Measurements from ENCODE around the gene SLC36A4.

SLC36A4 gene

DNA sequence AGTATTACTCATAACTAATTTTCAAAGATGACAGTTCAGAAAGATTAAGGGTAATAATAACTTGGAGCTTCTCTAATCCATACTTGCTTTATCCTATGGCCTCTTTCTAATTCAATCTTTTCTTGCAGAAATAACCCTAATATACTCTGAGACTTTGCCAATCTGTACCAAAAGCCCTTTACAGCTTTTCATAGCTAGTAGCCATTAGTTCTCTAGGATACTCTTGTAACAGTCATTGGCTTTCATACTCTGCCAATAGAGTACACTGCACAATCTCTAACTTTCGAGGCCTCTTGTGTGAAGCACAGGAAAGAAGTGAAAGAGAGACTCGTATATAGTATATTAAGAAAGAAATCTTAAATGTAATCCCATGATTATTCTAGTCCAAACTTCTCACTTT, 38.1 kb downstream of the SLC36A4 start:
- H3K36me3 ChIP-seq (ENCODE audit: control insufficient read depth, insufficient read depth, low read length), result no peaks in the 10 kb centered on the region
- no peak overlapping the region for H3K27ac ChIP-seq (ENCODE audit: low read depth, low read length)
- no peak overlapping the region for H2BK15ac ChIP-seq (replicated peaks; ENCODE audit: low read depth)
- no peaks in the 10 kb centered on the region for H3K79me2 ChIP-seq (ENCODE audit: control insufficient read depth, insufficient read depth, low read length)
- H3K4me2 ChIP-seq (ENCODE audit: low read length), result no peak overlapping the region
- H4K5ac ChIP-seq (ENCODE audit: low read length), result no peak overlapping the region
- WGBS (ENCODE audit: extremely low coverage, insufficient coverage, low lambda C conversion rate), result no CpG with 5 or more reads among the region's 2 CpGs
- no peak overlapping the region for H3K56ac ChIP-seq (ENCODE audit: low read length)
- no peak overlapping the region for H3K9ac ChIP-seq (ENCODE audit: low read length)
- no peak overlapping the region for H2BK5ac ChIP-seq (ENCODE audit: low read length)
- H2AK5ac ChIP-seq (ENCODE audit: low read length), result no peak overlapping the region
- H3K79me1 ChIP-seq (ENCODE audit: low read length), result no peaks in the 10 kb centered on the region
- H2BK120ac ChIP-seq (ENCODE audit: low read depth, low read length), result no peak overlapping the region
- H3K27me3 ChIP-seq (ENCODE audit: insufficient read depth, low read length, poor library complexity), result no peaks in the 10 kb centered on the region
- no peaks in the 10 kb centered on the region for H3K4me1 ChIP-seq (ENCODE audit: control insufficient read depth, low read depth, low read length)
- no peak overlapping the region for H3K23ac ChIP-seq (ENCODE audit: low read length)
- H3K4ac ChIP-seq (ENCODE audit: low read depth, low read length), result no peak overlapping the region
- no peak overlapping the region for H3K18ac ChIP-seq (ENCODE audit: low read length)
- no peak overlapping the region for H4K8ac ChIP-seq (ENCODE audit: low read depth, low read length)
- no peak for DNase-seq
- no peak overlapping the region for H3K4me3 ChIP-seq (ENCODE audit: low read length)

DNA sequence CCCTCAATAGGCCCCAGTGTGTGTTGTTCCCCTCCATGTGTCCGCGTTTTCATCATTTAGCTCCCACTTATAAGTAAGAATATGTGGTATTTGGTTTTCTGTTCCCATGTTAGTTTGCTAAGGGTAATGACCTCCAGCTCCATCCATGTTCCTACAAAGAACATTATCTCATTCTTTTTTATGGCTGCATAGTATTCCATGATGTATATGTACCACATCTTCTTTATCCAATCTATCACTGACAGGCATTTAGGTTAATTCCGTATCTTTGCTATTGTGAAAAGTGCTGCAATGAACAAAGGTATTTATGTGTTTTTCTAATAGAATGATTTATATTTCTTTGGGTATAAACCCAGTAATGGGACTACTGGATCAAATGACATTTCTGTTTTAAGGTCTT, 42.1 kb downstream of the SLC36A4 start:
- H3K4me3 ChIP-seq (ENCODE audit: low read length), result no peak overlapping the region
- no peak overlapping the region for H3K4ac ChIP-seq (ENCODE audit: low read depth, low read length)
- no peak overlapping the region for H3K27ac ChIP-seq (ENCODE audit: low read depth, low read length)
- no peak overlapping the region for H2BK15ac ChIP-seq (replicated peaks; ENCODE audit: low read depth)
- no peak overlapping the region for H2AK5ac ChIP-seq (ENCODE audit: low read length)
- H3K23ac ChIP-seq (ENCODE audit: low read length), result no peak overlapping the region
- no peak overlapping the region for H4K5ac ChIP-seq (ENCODE audit: low read length)
- H2BK5ac ChIP-seq (ENCODE audit: low read length), result no peak overlapping the region
- no peak overlapping the region for H3K9ac ChIP-seq (ENCODE audit: low read length)
- no peaks in the 10 kb centered on the region for H3K36me3 ChIP-seq (ENCODE audit: control insufficient read depth, insufficient read depth, low read length)
- H3K56ac ChIP-seq (ENCODE audit: low read length), result no peak overlapping the region
- DNase-seq, result no peak
- no CpG with 5 or more reads among the region's 3 CpGs for WGBS (ENCODE audit: extremely low coverage, insufficient coverage, low lambda C conversion rate)
- H3K79me2 ChIP-seq (ENCODE audit: control insufficient read depth, insufficient read depth, low read length), result no peaks in the 10 kb centered on the region
- H2BK120ac ChIP-seq (ENCODE audit: low read depth, low read length), result no peak overlapping the region
- H3K79me1 ChIP-seq (ENCODE audit: low read length), result no peaks in the 10 kb centered on the region
- no peaks in the 10 kb centered on the region for H3K4me1 ChIP-seq (ENCODE audit: control insufficient read depth, low read depth, low read length)
- H3K18ac ChIP-seq (ENCODE audit: low read length), result no peak overlapping the region
- no peak overlapping the region for H4K8ac ChIP-seq (ENCODE audit: low read depth, low read length)
- H3K4me2 ChIP-seq (ENCODE audit: low read length), result no peak overlapping the region
- H3K27me3 ChIP-seq (ENCODE audit: insufficient read depth, low read length, poor library complexity), result no peaks in the 10 kb centered on the region

DNA sequence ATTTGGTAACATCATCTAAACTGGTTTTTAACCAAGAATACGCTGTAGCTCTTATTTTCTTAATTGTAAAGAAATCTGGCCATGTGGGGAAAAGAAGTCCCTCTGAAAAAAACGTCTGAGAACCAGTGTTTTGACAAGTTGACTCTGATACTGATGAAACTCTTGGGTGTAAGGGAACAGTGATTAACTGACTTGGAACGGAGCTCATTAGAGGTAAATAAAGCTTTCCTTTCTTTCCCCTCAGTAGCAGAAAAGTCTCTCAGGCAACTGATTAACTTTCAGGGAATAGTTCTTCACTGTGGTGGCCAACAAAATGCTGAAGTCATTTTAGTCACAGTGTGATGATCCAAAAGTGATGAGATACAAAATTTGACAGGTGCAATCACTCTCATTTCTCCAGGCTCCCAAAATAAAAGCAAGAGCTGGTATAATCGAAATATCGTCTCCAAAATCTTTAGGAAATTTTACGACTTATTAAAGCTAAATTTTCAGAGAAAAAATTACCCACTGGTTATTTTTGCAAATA, 52.3 kb downstream of the SLC36A4 start:
- no peak overlapping the region for H4K5ac ChIP-seq (ENCODE audit: low read length)
- no peak overlapping the region for H3K56ac ChIP-seq (ENCODE audit: low read length)
- no peaks in the 10 kb centered on the region for H3K36me3 ChIP-seq (ENCODE audit: control insufficient read depth, insufficient read depth, low read length)
- H3K27me3 ChIP-seq (ENCODE audit: insufficient read depth, low read length, poor library complexity), result no peaks in the 10 kb centered on the region
- no peak overlapping the region for H4K8ac ChIP-seq (ENCODE audit: low read depth, low read length)
- no peak overlapping the region for H2BK15ac ChIP-seq (replicated peaks; ENCODE audit: low read depth)
- no CpG with 5 or more reads among the region's 6 CpGs for WGBS (ENCODE audit: extremely low coverage, insufficient coverage, low lambda C conversion rate)
- no peak overlapping the region for H3K9ac ChIP-seq (ENCODE audit: low read length)
- no peak overlapping the region for H3K27ac ChIP-seq (ENCODE audit: low read depth, low read length)
- no peak overlapping the region for H2AK5ac ChIP-seq (ENCODE audit: low read length)
- no peaks in the 10 kb centered on the region for H3K79me1 ChIP-seq (ENCODE audit: low read length)
- DNase-seq, result no peak
- H3K4ac ChIP-seq (ENCODE audit: low read depth, low read length), result no peak overlapping the region
- no peak overlapping the region for H3K4me2 ChIP-seq (ENCODE audit: low read length)
- H3K4me3 ChIP-seq (ENCODE audit: low read length), result no peak overlapping the region
- no peaks in the 10 kb centered on the region for H3K79me2 ChIP-seq (ENCODE audit: control insufficient read depth, insufficient read depth, low read length)
- H2BK120ac ChIP-seq (ENCODE audit: low read depth, low read length), result no peak overlapping the region
- H3K18ac ChIP-seq (ENCODE audit: low read length), result no peak overlapping the region
- H2BK5ac ChIP-seq (ENCODE audit: low read length), result no peak overlapping the region
- H3K23ac ChIP-seq (ENCODE audit: low read length), result no peak overlapping the region
- H3K4me1 ChIP-seq (ENCODE audit: control insufficient read depth, low read depth, low read length), result no peaks in the 10 kb centered on the region

DNA sequence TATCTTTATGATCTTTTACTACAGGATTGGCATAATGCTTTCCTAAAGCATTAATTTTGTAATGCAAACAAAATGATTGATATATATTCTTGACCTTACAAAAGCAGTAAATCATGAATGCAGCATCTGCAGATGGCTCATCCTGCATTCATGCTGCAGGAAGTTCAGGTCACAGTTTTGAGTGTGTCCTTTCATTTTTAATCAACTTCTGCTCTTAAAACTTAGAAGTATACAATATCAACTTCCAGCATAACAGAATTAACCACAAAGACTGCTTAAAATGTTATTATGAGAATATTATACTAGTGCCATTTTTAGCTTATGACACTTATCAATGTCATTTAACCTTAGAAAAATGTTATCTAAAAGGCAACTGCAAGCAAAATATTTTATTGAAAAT, 54.0 kb downstream of the SLC36A4 start:
- H3K27ac ChIP-seq (ENCODE audit: low read depth, low read length), result no peak overlapping the region
- no peak for DNase-seq
- H3K4me1 ChIP-seq (ENCODE audit: control insufficient read depth, low read depth, low read length), result no peaks in the 10 kb centered on the region
- H2BK15ac ChIP-seq (replicated peaks; ENCODE audit: low read depth), result no peak overlapping the region
- no peak overlapping the region for H3K23ac ChIP-seq (ENCODE audit: low read length)
- no peaks in the 10 kb centered on the region for H3K79me1 ChIP-seq (ENCODE audit: low read length)
- H2BK120ac ChIP-seq (ENCODE audit: low read depth, low read length), result no peak overlapping the region
- no peak overlapping the region for H3K18ac ChIP-seq (ENCODE audit: low read length)
- H4K8ac ChIP-seq (ENCODE audit: low read depth, low read length), result no peak overlapping the region
- H3K56ac ChIP-seq (ENCODE audit: low read length), result no peak overlapping the region
- no peak overlapping the region for H2AK5ac ChIP-seq (ENCODE audit: low read length)
- no peak overlapping the region for H3K4ac ChIP-seq (ENCODE audit: low read depth, low read length)
- H3K9ac ChIP-seq (ENCODE audit: low read length), result no peak overlapping the region
- H3K79me2 ChIP-seq (ENCODE audit: control insufficient read depth, insufficient read depth, low read length), result no peaks in the 10 kb centered on the region
- no peaks in the 10 kb centered on the region for H3K36me3 ChIP-seq (ENCODE audit: control insufficient read depth, insufficient read depth, low read length)
- no peak overlapping the region for H3K4me2 ChIP-seq (ENCODE audit: low read length)
- no peak overlapping the region for H4K5ac ChIP-seq (ENCODE audit: low read length)
- H2BK5ac ChIP-seq (ENCODE audit: low read length), result no peak overlapping the region
- no peak overlapping the region for H3K4me3 ChIP-seq (ENCODE audit: low read length)
- H3K27me3 ChIP-seq (ENCODE audit: insufficient read depth, low read length, poor library complexity), result no peaks in the 10 kb centered on the region

DNA sequence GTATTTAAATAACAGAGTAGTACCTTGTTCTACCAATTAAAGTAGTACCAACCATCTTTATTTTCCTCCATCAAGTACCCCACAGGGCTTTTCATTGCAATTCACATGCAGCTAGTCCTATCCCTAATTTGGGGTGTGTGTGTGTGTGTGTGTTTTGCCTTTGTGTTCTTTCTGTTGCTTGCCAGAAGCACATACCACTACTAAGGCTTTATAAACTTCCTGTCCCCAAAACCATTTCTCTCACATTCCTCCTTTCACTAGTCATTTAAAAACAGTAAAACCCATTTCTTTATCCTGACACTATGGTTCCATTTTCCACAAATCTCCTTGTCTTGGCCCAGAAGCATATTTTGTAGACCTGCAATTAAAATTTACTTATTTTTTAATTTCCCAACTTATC, 54.6 kb downstream of the SLC36A4 start:
- Histone ChIP-seq H3K27me3 (ENCODE audit: insufficient read depth, low read length, poor library complexity) (no peaks in the 10 kb centered on the region), H3K27ac (ENCODE audit: low read depth, low read length) (no peak overlapping the region), H4K8ac (ENCODE audit: low read depth, low read length) (no peak overlapping the region), H2AK5ac (ENCODE audit: low read length) (no peak overlapping the region), H2BK15ac (replicated peaks; ENCODE audit: low read depth) (no peak overlapping the region), H3K56ac (ENCODE audit: low read length) (no peak overlapping the region), H3K4me1 (ENCODE audit: control insufficient read depth, low read depth, low read length) (no peaks in the 10 kb centered on the region), H2BK120ac (ENCODE audit: low read depth, low read length) (no peak overlapping the region), H3K9ac (ENCODE audit: low read length) (no peak overlapping the region), H4K5ac (ENCODE audit: low read length) (no peak overlapping the region), H3K79me2 (ENCODE audit: control insufficient read depth, insufficient read depth, low read length) (no peaks in the 10 kb centered on the region), H3K18ac (ENCODE audit: low read length) (no peak overlapping the region), H3K4me3 (ENCODE audit: low read length) (no peak overlapping the region), H3K79me1 (ENCODE audit: low read length) (no peaks in the 10 kb centered on the region), H2BK5ac (ENCODE audit: low read length) (no peak overlapping the region), H3K36me3 (ENCODE audit: control insufficient read depth, insufficient read depth, low read length) (no peaks in the 10 kb centered on the region), H3K23ac (ENCODE audit: low read length) (no peak overlapping the region), H3K4ac (ENCODE audit: low read depth, low read length) (no peak overlapping the region), H3K4me2 (ENCODE audit: low read length) (no peak overlapping the region)
- DNase-seq, result no peak

DNA sequence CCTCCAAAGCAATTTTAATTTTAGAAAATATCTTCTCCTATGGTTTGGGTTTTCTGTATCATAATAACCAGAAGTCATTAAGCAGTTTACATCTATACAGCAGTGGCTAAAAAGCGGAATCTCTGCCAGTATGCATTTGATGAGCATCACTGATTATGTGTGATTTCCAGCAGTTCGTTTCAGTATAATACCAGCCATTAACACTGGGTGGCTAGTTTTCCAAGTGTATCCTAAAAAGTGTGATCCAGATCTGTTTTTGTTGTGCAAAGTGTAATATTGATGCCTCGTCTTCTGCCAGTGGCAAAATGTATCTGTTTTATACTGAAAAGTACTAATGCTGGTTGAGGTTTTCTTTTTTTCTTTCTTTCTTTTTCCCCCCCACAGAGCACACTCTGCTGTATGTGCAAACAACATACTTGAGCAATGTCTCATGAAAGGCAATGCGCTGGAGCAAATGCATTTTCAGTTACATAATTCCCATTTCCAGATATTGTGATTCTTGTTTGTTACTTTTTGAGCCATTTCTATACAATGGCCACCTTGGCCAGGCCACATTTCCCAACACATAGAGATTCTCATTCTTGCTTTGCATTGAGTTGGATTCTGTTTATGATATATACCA, 64.2 kb downstream of the SLC36A4 start:
- Histone ChIP-seq H3K4me3 (ENCODE audit: low read length) (no peak overlapping the region), H3K27me3 (ENCODE audit: insufficient read depth, low read length, poor library complexity) (no peaks in the 10 kb centered on the region), H3K79me1 (ENCODE audit: low read length) (no peaks in the 10 kb centered on the region), H4K8ac (ENCODE audit: low read depth, low read length) (no peak overlapping the region), H2AK5ac (ENCODE audit: low read length) (no peak overlapping the region), H3K4me1 (ENCODE audit: control insufficient read depth, low read depth, low read length) (no peaks in the 10 kb centered on the region), H4K5ac (ENCODE audit: low read length) (no peak overlapping the region), H3K4me2 (ENCODE audit: low read length) (no peak overlapping the region), H3K27ac (ENCODE audit: low read depth, low read length) (no peak overlapping the region), H3K9ac (ENCODE audit: low read length) (no peak overlapping the region), H3K56ac (ENCODE audit: low read length) (no peak overlapping the region), H2BK15ac (replicated peaks; ENCODE audit: low read depth) (no peak overlapping the region), H2BK5ac (ENCODE audit: low read length) (no peak overlapping the region), H3K23ac (ENCODE audit: low read length) (no peak overlapping the region), H3K79me2 (ENCODE audit: control insufficient read depth, insufficient read depth, low read length) (no peaks in the 10 kb centered on the region), H3K4ac (ENCODE audit: low read depth, low read length) (no peak overlapping the region), H3K36me3 (ENCODE audit: control insufficient read depth, insufficient read depth, low read length) (no peaks in the 10 kb centered on the region), H2BK120ac (ENCODE audit: low read depth, low read length) (no peak overlapping the region), H3K18ac (ENCODE audit: low read length) (no peak overlapping the region)
- no CpG with 5 or more reads among the region's 4 CpGs for whole genome bisulfite sequencing (ENCODE audit: extremely low coverage, insufficient coverage, low lambda C conversion rate)
- no peak for DNase-seq
